ENCODE measurements around the gene SCMH1. TPM values are rescaled to one million over a fixed set of nuclear protein-coding genes. Genes with fewer than 3 reads are reported as not detected.
"Not testable (repeated sequence)": the region's sequence is repeated elsewhere in the genome, so short reads cannot be mapped to it uniquely, and the experiment has no call there.

The SCMH1 gene
- polyA plus RNA-seq, 4 donors, result 14.5 to 44.7 (median 22.9) TPM

DNA sequence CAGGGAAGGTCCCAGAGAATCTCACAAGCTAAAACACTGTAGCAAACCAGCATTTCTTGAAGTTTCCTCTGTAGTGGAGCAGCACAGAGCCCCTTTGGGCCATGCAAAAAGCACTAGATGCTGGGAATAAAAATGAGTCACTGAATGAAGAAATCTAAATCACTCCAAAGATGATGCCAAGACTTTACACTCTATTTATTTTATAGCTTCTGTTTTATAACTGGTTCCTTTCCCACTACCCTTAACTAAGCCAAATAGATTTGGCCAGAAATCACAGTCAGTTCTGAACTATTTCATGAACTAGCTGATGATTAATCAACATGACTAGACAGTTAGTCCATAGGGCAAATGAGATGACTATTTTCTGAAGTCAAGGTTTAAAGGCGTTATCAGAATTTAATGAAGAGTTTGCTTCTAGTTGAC lies 89.5 kb downstream of the SCMH1 start:
- Histone ChIP-seq H3K9me3 (ENCODE audit: control insufficient read depth in 2 of 2, insufficient read depth in 1 of 2, low read depth in 1 of 2, low read length in 1 of 2) (no peaks in the 10 kb centered on the region), H3K36me3 (ENCODE audit: control insufficient read depth in 3 of 3, insufficient read depth in 2 of 3, low read depth in 1 of 3, low read length in 3 of 3) (peaks cover 0 to 7% (median 0%) of the 10 kb centered on the region in 3 donors), H3K27ac (ENCODE audit: low read depth in 1 of 3, low read length in 2 of 3) (peak overlapping the region; percentile 28 to 72 (median 49)), H3K4me1 (ENCODE audit: control insufficient read depth in 3 of 3, insufficient read depth in 2 of 3, low read depth in 1 of 3, low read length in 2 of 3) (peaks cover 6 to 37% (median 11%) of the 10 kb centered on the region in 3 donors), H3K27me3 (ENCODE audit: control insufficient read depth in 3 of 3, insufficient read depth in 3 of 3, low read length in 3 of 3) (no peaks in the 10 kb centered on the region), H3K4me3 (ENCODE audit: low read depth in 1 of 3, low read length in 3 of 3) (no peak overlapping the region)
- peak; percentile 63 to 88 for DNase-seq
- 9 to 56% (median 36%) methylated on average over 1 of the region's 1 CpG for WGBS, 3 donors
- peak; percentile 89 for FAIRE-seq

DNA sequence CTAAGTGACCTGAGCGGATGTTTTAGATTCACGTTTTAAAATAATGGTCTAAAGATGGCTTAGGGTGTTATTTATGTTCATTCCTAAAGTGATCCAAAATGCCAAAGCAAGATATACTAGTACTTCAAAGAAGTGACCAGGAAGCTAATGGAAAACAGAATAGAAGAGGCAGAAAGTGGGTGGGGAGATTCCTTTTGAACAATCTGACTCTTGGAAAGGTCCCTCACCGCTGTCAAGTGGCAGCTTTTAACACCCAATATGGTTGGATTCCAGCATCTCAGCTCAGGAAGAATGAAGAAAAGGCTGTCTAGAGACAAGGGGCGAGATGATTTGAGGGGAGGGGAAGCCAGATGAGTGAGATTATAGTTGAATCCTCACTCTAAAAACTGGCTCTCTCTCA lies 90.3 kb downstream of the SCMH1 start:
- Histone ChIP-seq H3K27me3 (ENCODE audit: control insufficient read depth in 3 of 3, insufficient read depth in 3 of 3, low read length in 3 of 3) (no peaks in the 10 kb centered on the region), H3K4me1 (ENCODE audit: control insufficient read depth in 3 of 3, insufficient read depth in 2 of 3, low read depth in 1 of 3, low read length in 2 of 3) (peaks cover 6 to 37% (median 11%) of the 10 kb centered on the region in 3 donors), H3K4me3 (ENCODE audit: low read depth in 1 of 3, low read length in 3 of 3) (no peak overlapping the region), H3K9me3 (ENCODE audit: control insufficient read depth in 2 of 2, insufficient read depth in 1 of 2, low read depth in 1 of 2, low read length in 1 of 2) (no peaks in the 10 kb centered on the region), H3K27ac (ENCODE audit: low read depth in 1 of 3, low read length in 2 of 3) (peak overlapping the region in 2 of 3 donors; percentile 49 to 72), H3K36me3 (ENCODE audit: control insufficient read depth in 3 of 3, insufficient read depth in 2 of 3, low read depth in 1 of 3, low read length in 3 of 3) (peaks cover 0 to 7% (median 0%) of the 10 kb centered on the region in 3 donors)
- FAIRE-seq (no peak), DNase-seq (no peak)
- WGBS, 3 donors, result 78 to 91% (median 88%) methylated on average over 4 of the region's 4 CpGs

DNA sequence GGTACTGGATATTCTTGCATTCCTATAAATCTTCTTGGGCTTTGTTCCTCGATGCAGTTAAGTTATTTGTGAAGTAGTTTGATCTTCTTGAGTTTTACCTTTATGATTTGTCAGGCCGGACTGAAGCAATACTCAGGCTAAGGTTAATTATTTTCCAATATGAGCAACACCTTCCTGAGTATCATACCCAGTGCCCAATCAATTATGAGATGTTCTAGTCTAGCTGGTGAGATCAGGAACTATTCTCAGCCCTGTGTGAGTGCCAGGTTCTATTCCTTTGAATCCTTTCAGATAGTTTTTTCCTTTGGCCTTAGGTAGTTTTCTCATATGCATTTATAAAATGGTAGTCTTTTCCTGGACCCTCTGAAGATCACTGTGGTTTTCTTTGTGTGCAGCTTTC lies 92.5 kb downstream of the SCMH1 start:
- peak; percentile 21 to 64 for DNase-seq
- H3K27ac ChIP-seq (ENCODE audit: low read depth in 1 of 3, low read length in 2 of 3), result peak overlapping the region in 2 of 3 donors; percentile 32 to 39
- peaks cover 0 to 7% (median 2%) of the 10 kb centered on the region in 3 donors for H3K36me3 ChIP-seq (ENCODE audit: control insufficient read depth in 3 of 3, insufficient read depth in 2 of 3, low read depth in 1 of 3, low read length in 3 of 3)
- no peaks in the 10 kb centered on the region for H3K9me3 ChIP-seq (ENCODE audit: control insufficient read depth in 2 of 2, insufficient read depth in 1 of 2, low read depth in 1 of 2, low read length in 1 of 2)
- no peak overlapping the region for H3K4me3 ChIP-seq (ENCODE audit: low read depth in 1 of 3, low read length in 3 of 3)
- no peak for FAIRE-seq
- peaks cover 6 to 35% (median 11%) of the 10 kb centered on the region in 3 donors for H3K4me1 ChIP-seq (ENCODE audit: control insufficient read depth in 3 of 3, insufficient read depth in 2 of 3, low read depth in 1 of 3, low read length in 2 of 3)
- no peaks in the 10 kb centered on the region for H3K27me3 ChIP-seq (ENCODE audit: control insufficient read depth in 3 of 3, insufficient read depth in 3 of 3, low read length in 3 of 3)
- 47 to 69% (median 54%) methylated on average over 2 of the region's 2 CpGs for WGBS, 3 donors

DNA sequence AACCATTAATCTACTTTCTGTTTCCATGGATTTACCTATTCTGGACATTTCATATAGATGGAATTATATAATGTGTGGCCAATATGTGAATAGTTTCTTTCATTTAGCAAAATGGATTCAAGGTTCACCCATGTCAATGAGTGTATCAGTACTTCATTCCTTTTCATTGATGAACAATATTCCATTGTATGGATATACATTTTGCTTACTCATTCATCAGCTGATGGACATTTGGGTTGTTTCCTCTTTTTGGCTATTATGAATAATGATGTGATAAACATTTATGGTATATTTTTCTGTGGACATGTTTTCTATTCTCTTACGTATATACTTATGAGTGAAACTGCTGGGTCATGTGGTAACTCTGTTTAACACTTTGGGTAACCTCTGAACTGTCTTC lies 97.8 kb downstream of the SCMH1 start:
- H3K4me1 ChIP-seq (ENCODE audit: control insufficient read depth in 3 of 3, insufficient read depth in 2 of 3, low read depth in 1 of 3, low read length in 2 of 3), result no peaks in the 10 kb centered on the region
- DNase-seq, result no peak
- H3K9me3 ChIP-seq (ENCODE audit: control insufficient read depth in 2 of 2, insufficient read depth in 1 of 2, low read depth in 1 of 2, low read length in 1 of 2), result peaks cover 0 to 11% of the 10 kb centered on the region in 2 donors
- no peak overlapping the region for H3K27ac ChIP-seq (ENCODE audit: low read depth in 1 of 3, low read length in 2 of 3)
- H3K4me3 ChIP-seq (ENCODE audit: low read depth in 1 of 3, low read length in 3 of 3), result no peak overlapping the region
- FAIRE-seq, result no peak
- WGBS, 3 donors, result 93 to 100% (median 96%) methylated on average over 1 of the region's 1 CpG
- H3K27me3 ChIP-seq (ENCODE audit: control insufficient read depth in 3 of 3, insufficient read depth in 3 of 3, low read length in 3 of 3), result no peaks in the 10 kb centered on the region
- H3K36me3 ChIP-seq (ENCODE audit: control insufficient read depth in 3 of 3, insufficient read depth in 2 of 3, low read depth in 1 of 3, low read length in 3 of 3), result peaks cover 5 to 10% (median 9%) of the 10 kb centered on the region in 3 donors

DNA sequence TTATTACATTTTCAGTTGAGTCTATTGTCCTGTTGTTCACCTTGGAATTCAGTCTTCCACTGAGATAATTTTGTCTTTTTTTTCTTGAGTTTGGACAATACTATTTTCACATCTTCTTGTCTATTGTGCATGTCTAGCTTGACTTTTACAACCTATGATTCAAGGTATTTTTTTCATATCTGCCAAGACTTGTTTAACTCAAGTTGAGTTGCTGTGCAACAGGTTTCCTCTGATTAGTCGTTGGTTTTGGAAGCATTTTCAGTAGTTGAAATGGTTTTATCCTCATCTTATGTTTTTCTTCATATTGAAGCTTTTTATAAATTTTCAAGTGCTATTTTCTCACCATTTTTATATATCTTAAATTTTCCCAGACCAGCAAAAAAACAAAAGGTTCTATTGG lies 103.6 kb downstream of the SCMH1 start:
- WGBS, 3 donors, result 96 to 100% (median 100%) methylated on average over 1 of the region's 1 CpG
- FAIRE-seq, result no peak

DNA sequence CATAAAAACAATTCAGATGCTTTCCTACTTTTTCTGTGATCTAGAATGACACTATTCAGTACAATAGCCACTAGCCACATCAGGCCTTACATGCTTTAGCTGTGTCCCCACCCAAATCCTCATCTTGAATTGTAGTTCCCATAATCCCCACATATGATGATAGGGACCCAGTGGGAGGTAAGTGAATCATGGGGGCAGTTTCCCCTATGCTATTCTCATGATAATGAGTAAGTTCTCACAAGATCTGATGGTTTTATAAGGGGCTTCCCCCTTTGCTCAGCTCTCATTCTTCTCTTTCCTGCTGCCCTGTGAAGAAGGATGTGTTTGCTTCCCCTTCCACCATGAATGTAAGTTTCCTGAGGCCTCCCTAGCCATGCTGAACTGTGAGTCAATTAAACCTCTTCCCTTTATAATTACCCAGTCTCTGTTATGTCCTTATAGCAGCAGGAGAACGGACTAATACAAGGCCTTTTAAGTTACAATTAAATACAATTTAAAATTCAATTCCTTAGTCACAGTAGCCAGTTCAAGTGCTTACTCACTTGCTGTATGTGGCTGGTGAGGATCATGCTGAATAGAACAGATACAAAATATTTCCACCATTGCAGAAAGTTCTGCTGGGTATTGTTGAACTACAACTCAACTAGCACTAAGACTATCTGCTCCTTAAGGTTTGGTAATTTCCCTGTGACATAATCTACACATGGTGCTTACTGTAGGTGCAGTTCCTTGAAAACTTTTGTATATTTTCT lies 106.7 kb downstream of the SCMH1 start:
- Histone ChIP-seq H3K27ac (ENCODE audit: low read depth in 1 of 3, low read length in 2 of 3) (no peak overlapping the region), H3K4me1 (ENCODE audit: control insufficient read depth in 3 of 3, insufficient read depth in 2 of 3, low read depth in 1 of 3, low read length in 2 of 3) (no peaks in the 10 kb centered on the region), H3K9me3 (ENCODE audit: control insufficient read depth in 2 of 2, insufficient read depth in 1 of 2, low read depth in 1 of 2, low read length in 1 of 2) (peaks cover 0 to 9% of the 10 kb centered on the region in 2 donors), H3K36me3 (ENCODE audit: control insufficient read depth in 3 of 3, insufficient read depth in 2 of 3, low read depth in 1 of 3, low read length in 3 of 3) (peaks cover 0 to 9% (median 0%) of the 10 kb centered on the region in 3 donors), H3K27me3 (ENCODE audit: control insufficient read depth in 3 of 3, insufficient read depth in 3 of 3, low read length in 3 of 3) (no peaks in the 10 kb centered on the region), H3K4me3 (ENCODE audit: low read depth in 1 of 3, low read length in 3 of 3) (no peak overlapping the region)
- DNase-seq (no peak), FAIRE-seq (no peak)
- 91 to 98% (median 92%) methylated on average over 1 of the region's 1 CpG for WGBS, 3 donors

More for the DNA sequence above, 103.6 kb downstream of the SCMH1 start:
- H3K4me1 ChIP-seq (ENCODE audit: control insufficient read depth in 3 of 3, insufficient read depth in 2 of 3, low read depth in 1 of 3, low read length in 2 of 3), result no peaks in the 10 kb centered on the region
- H3K27me3 ChIP-seq (ENCODE audit: control insufficient read depth in 3 of 3, insufficient read depth in 3 of 3, low read length in 3 of 3), result no peaks in the 10 kb centered on the region
- H3K36me3 ChIP-seq (ENCODE audit: control insufficient read depth in 3 of 3, insufficient read depth in 2 of 3, low read depth in 1 of 3, low read length in 3 of 3), result peaks cover 3 to 13% (median 10%) of the 10 kb centered on the region in 3 donors
- peaks cover 0 to 16% of the 10 kb centered on the region in 2 donors for H3K9me3 ChIP-seq (ENCODE audit: control insufficient read depth in 2 of 2, insufficient read depth in 1 of 2, low read depth in 1 of 2, low read length in 1 of 2)
- no peak for DNase-seq
- no peak overlapping the region for H3K4me3 ChIP-seq (ENCODE audit: low read depth in 1 of 3, low read length in 3 of 3)
- H3K27ac ChIP-seq (ENCODE audit: low read depth in 1 of 3, low read length in 2 of 3), result no peak overlapping the region

DNA sequence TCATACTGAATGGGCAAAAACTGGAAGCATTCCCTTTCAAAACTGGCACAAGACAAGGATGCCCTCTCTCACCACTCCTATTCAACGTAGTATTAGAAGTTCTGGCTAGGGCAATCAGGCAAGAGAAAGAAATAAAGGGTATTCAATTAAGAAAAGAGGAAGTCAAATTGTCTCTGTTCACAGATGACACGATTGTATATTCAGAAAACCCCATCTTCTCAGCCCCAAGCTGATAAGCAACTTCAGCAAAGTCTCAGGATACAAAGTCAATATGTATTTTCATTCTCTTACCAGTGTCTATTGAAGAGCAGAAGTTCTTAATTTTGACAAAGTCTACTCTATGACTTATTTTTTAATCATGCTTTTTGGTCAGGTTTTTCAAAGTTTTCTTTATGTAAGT lies 107.8 kb downstream of the SCMH1 start:
- FAIRE-seq; H3K9me3 ChIP-seq (ENCODE audit: control insufficient read depth in 2 of 2, insufficient read depth in 1 of 2, low read depth in 1 of 2, low read length in 1 of 2); DNase-seq; H3K27ac ChIP-seq (ENCODE audit: low read depth in 1 of 3, low read length in 2 of 3); H3K27me3 ChIP-seq (ENCODE audit: control insufficient read depth in 3 of 3, insufficient read depth in 3 of 3, low read length in 3 of 3); H3K36me3 ChIP-seq (ENCODE audit: control insufficient read depth in 3 of 3, insufficient read depth in 2 of 3, low read depth in 1 of 3, low read length in 3 of 3); H3K4me1 ChIP-seq (ENCODE audit: control insufficient read depth in 3 of 3, insufficient read depth in 2 of 3, low read depth in 1 of 3, low read length in 2 of 3); H3K4me3 ChIP-seq (ENCODE audit: low read depth in 1 of 3, low read length in 3 of 3): not testable (repeated sequence)
- 86 to 98% (median 93%) methylated on average over 2 of the region's 2 CpGs for WGBS, 3 donors

DNA sequence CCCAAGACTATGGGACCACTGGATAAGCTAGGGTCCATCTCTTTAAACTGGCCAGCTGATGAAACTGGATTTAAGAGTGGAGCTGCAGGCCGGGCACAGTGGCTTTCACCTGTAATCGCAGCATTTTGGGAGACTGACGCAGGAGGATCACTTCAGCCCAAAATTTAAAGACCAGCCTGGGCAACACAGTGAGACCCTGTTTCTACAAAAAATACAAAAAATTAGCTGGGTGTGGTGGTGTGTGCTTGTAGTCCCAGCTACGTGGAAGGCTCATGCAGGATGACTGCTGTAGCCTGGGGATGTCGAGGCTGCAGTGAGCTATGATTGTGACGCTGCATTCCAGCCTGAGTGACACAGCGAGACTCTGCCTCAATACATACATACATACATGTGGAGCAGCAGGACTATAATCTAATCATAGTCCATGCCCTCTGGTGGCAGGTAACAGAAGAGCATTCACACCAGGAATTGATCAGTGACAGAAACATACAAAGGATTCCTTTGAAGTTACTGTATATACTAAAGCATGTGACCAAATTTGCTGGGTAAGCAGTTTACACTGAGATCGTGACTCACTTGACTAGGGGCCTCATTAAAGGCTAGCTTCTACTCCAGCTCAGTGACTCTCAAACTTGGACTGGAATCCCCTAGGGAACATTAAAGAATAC lies 119.1 kb downstream of the SCMH1 start:
- H3K36me3 ChIP-seq (ENCODE audit: control insufficient read depth in 3 of 3, insufficient read depth in 2 of 3, low read depth in 1 of 3, low read length in 3 of 3), result peaks cover 0 to 9% (median 0%) of the 10 kb centered on the region in 3 donors
- H3K27ac ChIP-seq (ENCODE audit: low read depth in 1 of 3, low read length in 2 of 3), result no peak overlapping the region
- peaks cover 0 to 5% (median 0%) of the 10 kb centered on the region in 3 donors for H3K4me1 ChIP-seq (ENCODE audit: control insufficient read depth in 3 of 3, insufficient read depth in 2 of 3, low read depth in 1 of 3, low read length in 2 of 3)
- no peaks in the 10 kb centered on the region for H3K27me3 ChIP-seq (ENCODE audit: control insufficient read depth in 3 of 3, insufficient read depth in 3 of 3, low read length in 3 of 3)
- FAIRE-seq (no peak), DNase-seq (peak; percentile 66 to 74)
- no peaks in the 10 kb centered on the region for H3K9me3 ChIP-seq (ENCODE audit: control insufficient read depth in 2 of 2, insufficient read depth in 1 of 2, low read depth in 1 of 2, low read length in 1 of 2)
- WGBS, 3 donors, result 74 to 80% (median 79%) methylated on average over 8 of the region's 8 CpGs
- no peak overlapping the region for H3K4me3 ChIP-seq (ENCODE audit: low read depth in 1 of 3, low read length in 3 of 3)
